ENCODE results near the gene FREM1.

- TF ChIP-seq POLR2AphosphoS5 (IDR thresholded peaks at IDR 0.05) (no peak), CTCF (IDR thresholded peaks at IDR 0.05) (no peak)
Observed at GRCh38 chr9:14893280-14893679, 16.9 kb downstream of the FREM1 start.
